ENCODE results near the gene URB1.

URB1 gene

DNA sequence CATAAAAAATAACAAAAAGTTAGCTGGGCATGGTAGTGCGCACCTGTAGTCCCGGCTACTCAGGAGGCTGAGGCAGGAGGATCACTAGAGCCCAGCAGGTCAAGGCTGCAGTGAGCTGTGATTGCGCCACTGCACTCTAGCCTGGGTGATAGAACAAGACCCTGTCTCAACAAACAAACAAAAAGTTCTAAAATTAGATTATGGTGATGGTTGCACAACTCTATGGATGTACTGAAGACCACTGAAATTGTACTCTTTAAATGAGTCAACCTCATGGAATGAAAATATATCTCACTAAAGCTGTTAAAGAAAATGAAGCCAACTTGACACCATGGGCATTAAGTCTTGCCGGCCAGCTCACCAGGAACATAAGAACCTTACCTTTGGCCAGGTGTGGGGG lies 85.1 kb downstream of the URB1 start:
- DNase-seq (ENCODE audit: low spot score) = no peak
- TF ChIP-seq, protein P1, sequence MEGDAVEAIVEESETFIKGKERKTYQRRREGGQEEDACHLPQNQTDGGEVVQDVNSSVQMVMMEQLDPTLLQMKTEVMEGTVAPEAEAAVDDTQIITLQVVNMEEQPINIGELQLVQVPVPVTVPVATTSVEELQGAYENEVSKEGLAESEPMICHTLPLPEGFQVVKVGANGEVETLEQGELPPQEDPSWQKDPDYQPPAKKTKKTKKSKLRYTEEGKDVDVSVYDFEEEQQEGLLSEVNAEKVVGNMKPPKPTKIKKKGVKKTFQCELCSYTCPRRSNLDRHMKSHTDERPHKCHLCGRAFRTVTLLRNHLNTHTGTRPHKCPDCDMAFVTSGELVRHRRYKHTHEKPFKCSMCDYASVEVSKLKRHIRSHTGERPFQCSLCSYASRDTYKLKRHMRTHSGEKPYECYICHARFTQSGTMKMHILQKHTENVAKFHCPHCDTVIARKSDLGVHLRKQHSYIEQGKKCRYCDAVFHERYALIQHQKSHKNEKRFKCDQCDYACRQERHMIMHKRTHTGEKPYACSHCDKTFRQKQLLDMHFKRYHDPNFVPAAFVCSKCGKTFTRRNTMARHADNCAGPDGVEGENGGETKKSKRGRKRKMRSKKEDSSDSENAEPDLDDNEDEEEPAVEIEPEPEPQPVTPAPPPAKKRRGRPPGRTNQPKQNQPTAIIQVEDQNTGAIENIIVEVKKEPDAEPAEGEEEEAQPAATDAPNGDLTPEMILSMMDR (IDR thresholded peaks at IDR 0.05; ENCODE audit: extremely low read depth, missing control alignments) = no peak

DNA sequence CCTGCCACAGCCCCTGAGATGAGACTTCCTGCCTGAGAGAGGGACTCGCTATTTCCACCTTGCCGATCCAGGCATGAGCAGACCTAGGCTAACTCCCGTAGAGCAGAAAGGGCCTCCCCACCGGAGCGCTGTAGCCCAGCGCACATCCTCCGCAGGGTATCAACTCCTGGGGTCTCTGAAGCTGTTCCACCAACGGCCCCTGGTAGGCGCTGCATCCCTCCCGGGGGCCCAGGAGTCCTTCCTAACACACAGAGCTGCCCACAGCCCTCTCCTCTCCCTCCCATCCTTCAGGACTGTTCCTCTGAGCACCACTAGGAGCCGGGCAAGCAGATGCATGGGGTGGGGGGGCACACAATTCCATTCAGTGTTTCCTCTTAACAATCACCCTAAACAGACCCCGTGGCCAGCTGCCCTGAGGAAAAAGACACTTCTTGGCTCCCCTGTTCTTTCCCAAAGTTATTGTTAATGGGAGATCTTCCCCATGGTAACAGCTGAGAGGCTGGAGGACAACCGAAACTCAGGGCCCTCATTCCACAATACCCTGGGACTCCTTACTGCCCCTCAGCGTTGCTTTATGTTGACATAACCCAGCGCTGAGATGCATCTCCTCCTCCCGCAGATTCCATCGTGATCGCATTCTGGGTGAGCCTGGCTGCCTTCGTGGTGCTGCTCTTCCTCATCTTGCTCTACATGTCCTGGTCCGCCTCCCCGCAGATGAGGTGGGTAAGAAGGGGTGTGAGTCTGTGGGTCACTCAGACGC lies 86.6 kb downstream of the URB1 start:
- TF ChIP-seq, protein P1 (IDR thresholded peaks at IDR 0.05; ENCODE audit: extremely low read depth, missing control alignments) = no peak
- no peak for DNase-seq (ENCODE audit: low spot score)

GRCh38 chr21:32304998-32305397 lies 87.8 kb downstream of the URB1 start:
- no peak for DNase-seq (ENCODE audit: low spot score)
- TF ChIP-seq, protein P1 (IDR thresholded peaks at IDR 0.05; ENCODE audit: extremely low read depth, missing control alignments) = no peak

DNA sequence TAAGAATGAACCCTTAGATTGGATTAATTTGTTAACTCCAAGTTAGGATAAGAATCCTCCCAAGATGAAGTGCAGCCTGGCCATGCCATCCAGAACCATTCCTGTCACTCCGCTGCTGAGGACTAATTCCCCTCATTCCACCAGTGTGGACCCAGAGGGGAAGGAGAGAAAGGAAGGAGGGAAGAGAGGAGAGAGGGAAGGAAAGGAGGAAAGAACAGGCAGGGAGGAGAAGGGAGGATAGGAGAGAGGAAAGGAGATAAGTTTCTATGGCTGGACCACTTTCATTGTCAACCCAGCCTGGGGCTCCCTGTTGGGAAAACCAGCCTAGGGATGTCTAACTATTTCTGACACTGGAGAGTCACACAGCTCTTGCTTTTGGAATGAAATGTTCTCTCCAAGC lies 89.4 kb downstream of the URB1 start:
- no peak for DNase-seq (ENCODE audit: low spot score)
- TF ChIP-seq, protein P1 (IDR thresholded peaks at IDR 0.05; ENCODE audit: extremely low read depth, missing control alignments) = no peak

DNA sequence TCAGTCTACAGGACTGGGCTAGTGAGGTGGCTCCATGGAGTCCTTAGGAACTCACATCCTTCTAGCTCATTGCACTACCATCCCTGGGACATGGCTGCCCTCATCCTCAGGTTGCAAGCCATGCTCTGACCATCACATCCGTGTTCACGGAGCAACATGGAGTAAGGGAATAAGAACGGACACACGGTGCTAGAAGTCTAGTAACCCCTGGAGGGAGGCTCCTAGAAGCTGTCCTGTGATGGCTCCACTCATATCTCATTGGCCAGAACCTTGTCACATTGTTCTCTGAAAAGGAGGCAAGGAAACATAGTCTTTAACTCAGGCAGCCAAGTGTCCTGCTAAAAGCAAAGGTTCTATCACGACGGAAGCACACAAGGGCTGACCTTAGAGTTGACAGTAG lies 90.3 kb downstream of the URB1 start:
- TF ChIP-seq, protein P1 (IDR thresholded peaks at IDR 0.05; ENCODE audit: extremely low read depth, missing control alignments) = no peak
- no peak for DNase-seq (ENCODE audit: low spot score)

DNA sequence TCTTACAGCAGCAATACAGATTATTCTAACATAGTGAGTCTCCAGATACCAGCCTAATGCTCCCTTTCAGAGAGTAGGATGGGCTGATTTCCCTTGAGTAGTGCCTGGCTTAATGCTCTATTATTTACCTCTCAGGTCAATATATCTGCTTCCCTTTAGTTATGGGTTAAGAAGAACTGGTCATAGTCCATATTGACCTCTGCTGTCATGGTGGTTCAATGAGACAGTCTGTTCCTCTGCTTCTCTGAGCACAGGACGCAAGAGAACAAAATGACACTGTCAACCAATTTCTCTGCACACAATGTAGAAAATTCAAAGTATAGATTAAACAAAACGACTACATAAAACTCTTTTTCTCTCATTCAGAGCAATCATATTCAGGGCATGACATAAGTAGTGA lies 91.2 kb downstream of the URB1 start:
- DNase-seq (ENCODE audit: low spot score) = no peak
- TF ChIP-seq, protein P1 (IDR thresholded peaks at IDR 0.05; ENCODE audit: extremely low read depth, missing control alignments) = no peak

GRCh38 chr21:32300117-32300681 lies 92.6 kb downstream of the URB1 start:
- DNase-seq (ENCODE audit: low spot score) = no peak
- TF ChIP-seq, protein P1 (IDR thresholded peaks at IDR 0.05; ENCODE audit: extremely low read depth, missing control alignments) = no peak
